GM10266 (cell line): ENCODE results near the gene BTBD16.

Source experiments
- DNase-seq: peaks from one replicate; pipeline ENCODE4 v3.0.0; 2012; ENCODE audit errors: extremely low spot score
- TF ChIP-seq, protein P1 (sequence below): IDR thresholded peaks from 2 replicates; pipeline ENCODE4 v1.5.1; 2012; ENCODE audit warnings: mild to moderate bottlenecking, low read depth; ENCODE audit not compliant: control insufficient read depth, insufficient read depth; ENCODE audit errors: missing control alignments

BTBD16 gene

DNA sequence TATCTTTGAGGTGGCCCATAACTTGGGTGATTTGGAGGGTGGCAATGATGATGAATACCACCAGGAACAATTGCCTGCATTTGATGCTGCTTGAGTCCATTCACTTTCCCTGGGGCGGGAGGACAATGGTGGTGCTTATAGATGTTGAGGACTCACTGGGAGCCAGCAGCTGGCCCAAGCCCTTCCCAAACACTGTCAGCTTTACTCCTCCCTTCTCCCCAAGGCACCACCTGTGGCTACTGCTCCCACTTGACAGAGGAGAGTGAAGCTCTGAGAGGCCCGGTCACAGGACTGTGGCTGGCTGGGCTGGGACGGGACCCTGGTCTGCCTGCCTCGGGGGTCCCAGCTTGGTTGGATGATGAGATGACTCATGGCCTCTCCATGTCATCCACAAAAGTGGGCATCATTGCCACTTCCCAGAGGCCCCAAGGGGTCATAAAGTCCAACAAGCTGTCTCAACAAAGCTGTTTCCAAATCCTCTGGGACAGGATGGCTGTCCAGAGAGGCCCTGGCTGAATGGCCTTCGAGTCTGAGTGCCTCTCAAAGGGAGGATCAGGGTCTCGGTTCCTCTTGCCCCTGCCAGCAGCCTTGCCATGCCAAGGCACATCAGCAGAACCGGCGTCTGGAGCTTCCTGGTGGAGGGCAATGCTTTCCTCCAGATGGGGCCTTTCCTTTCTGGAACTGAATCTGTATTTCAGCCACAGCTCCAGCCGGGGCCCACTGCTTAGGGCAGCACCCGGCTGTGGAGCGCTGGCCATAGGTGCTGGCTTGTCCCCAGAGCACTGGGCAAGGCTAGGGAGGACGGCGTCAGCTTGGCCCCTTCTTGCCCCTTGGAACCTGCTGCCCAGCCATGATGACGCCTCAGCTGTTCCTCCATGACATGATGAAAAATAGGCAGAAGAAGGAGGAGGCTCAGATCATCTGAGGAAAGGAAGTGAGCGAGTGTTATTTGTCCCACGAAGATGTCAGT lies 56.4 kb downstream of the BTBD16 start:
- DNase-seq: no peak
- TF ChIP-seq, protein P1, sequence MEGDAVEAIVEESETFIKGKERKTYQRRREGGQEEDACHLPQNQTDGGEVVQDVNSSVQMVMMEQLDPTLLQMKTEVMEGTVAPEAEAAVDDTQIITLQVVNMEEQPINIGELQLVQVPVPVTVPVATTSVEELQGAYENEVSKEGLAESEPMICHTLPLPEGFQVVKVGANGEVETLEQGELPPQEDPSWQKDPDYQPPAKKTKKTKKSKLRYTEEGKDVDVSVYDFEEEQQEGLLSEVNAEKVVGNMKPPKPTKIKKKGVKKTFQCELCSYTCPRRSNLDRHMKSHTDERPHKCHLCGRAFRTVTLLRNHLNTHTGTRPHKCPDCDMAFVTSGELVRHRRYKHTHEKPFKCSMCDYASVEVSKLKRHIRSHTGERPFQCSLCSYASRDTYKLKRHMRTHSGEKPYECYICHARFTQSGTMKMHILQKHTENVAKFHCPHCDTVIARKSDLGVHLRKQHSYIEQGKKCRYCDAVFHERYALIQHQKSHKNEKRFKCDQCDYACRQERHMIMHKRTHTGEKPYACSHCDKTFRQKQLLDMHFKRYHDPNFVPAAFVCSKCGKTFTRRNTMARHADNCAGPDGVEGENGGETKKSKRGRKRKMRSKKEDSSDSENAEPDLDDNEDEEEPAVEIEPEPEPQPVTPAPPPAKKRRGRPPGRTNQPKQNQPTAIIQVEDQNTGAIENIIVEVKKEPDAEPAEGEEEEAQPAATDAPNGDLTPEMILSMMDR: no peak

DNA sequence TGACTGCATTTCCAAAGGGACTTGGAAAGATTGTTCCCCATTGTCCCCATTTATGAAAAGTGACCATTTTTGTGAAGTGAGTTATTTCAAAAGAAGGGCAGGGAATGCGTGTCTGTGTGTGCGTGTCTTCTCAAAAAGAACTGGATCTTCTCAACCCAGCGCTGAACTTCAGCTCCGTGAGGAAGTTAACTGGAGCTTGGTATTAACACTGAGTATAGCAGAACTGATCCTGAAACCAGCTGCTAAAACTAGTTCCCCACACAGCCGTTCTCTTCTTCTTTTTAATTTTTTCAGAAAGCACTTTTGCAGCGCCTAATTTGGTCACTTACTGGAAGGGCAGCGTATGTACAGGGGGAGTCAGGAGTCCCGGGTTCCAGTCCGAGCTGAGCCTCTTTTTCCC lies 57.6 kb downstream of the BTBD16 start:
- DNase-seq: no peak
- TF ChIP-seq, protein P1: no peak

DNA sequence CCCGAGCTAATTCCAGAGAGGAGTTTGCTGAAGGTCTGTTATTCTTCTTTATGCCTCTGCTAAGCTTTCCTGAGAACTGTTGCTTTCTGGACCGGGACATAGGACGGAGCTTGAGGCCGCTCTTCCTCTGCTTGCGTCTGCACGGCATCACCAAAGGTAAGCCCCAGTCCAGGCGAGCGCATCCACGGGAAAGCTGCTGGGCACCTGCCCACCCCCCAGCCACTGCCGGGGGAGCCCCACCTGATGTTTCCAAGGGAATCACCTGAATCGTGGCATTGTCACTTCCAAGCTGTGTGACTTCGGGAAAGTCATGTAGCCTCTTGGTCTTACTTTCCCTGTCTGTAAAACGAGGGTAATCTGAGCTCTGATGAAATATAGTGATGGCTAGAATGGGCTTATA lies 58.3 kb downstream of the BTBD16 start:
- no peak for DNase-seq
- TF ChIP-seq, protein P1: no peak

DNA sequence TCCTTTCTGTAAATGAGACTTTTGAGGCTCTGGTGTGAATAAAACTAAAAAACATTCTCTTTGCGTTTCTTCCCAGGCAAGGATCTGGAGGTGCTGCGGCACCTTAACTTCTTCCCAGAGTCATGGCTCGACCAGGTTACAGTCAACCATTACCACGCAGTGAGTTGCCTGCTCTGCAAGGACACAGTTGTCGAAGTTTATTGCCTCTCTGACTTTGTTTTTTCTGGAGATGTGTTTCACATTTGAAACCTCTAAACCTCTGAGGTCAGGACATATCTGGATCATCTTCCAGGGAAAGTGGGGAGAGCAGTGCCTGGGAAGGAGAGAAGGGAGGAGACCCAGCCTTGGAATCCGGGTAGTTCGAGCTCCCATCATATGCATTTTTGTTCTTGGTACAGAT lies 60.0 kb downstream of the BTBD16 start:
- DNase-seq: no peak
- TF ChIP-seq, protein P1: no peak

DNA sequence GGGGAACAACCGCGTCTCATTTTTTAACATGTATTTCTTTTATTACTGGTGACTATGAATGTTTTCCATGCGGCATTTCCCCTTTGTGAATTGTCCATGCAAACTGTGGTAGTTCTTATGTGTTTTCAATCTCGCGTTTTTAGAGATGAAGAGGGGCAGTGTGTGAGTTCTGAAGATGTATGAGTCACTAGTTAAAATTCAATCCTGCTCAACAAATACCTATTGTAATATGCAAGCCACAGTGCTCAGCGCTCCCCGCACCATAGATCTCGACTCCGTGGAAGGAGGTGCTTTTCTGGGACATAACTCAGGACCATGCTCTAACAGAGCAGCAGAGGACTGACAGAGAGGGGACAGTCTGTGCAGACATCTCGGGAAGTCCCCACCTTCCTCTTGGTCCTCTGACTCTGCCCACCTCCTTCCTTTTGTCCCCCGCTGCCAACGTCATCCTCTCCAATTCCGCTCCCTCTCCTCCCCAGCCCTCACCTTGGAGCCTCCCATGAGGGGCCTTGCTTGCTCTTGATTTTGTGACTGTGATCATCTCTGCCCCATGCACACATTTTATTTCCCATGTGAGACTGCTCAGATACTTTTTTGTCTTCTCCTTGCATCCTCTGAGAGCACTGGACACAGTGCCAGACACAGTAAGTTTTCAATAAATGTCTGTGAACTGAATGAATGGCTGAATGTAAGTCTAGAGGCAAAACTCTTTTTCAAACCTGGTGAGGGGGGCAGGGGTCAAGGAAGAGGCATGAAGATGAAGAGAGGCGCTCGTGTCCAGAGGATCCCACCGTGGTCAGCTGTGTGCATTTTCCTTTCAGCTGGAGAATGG lies 60.7 kb downstream of the BTBD16 start:
- TF ChIP-seq, protein P1: no peak
- DNase-seq: no peak

DNA sequence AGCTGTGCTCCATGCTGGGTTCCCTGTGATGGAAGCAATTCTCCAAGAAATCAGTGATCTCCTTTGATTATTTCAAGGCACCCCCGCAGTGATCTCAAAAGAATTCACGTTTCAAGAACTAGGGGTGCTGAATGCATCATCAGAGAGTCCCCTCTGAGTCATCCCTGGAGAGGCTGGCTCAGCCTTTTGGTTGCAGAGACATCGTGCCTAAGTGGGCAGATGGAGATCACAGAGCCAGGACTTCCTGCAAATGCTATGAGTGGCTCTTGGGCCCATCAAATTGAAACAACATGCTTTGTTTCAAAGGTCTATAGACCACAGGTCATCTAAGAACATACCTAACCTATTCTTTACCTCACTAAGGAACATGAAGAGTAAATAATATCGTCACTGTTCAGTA lies 61.9 kb downstream of the BTBD16 start:
- TF ChIP-seq, protein P1: no peak
- DNase-seq: no peak
